HEK293 (cell line): ENCODE data around the gene METRNL.

ENCODE experiments used
- OVOL3 ChIP-seq: fragments of 450-650 bp; formaldehyde crosslinking; IDR thresholded peaks from 2 replicates; pipeline ENCODE4 v1.5.1; 2016; ENCODE audit warnings: missing biosample characterization, missing genetic modification characterization
- ZNF121 ChIP-seq: fragments of 450-650 bp; formaldehyde crosslinking; IDR thresholded peaks from 2 replicates; pipeline ENCODE4 v1.5.1; 2016; ENCODE audit warnings: missing biosample characterization, missing genetic modification characterization
- ZNF202 ChIP-seq: fragments of 450-650 bp; formaldehyde crosslinking; IDR thresholded peaks from 2 replicates; pipeline ENCODE4 v1.5.1; 2016; ENCODE audit warnings: missing biosample characterization, missing genetic modification characterization, borderline replicate concordance
- ZNF426 ChIP-seq: fragments of 450-650 bp; formaldehyde crosslinking; IDR thresholded peaks from 2 replicates; pipeline ENCODE4 v1.5.1; 2017; ENCODE audit warnings: missing biosample characterization, missing genetic modification characterization, mild to moderate bottlenecking, inconsistent platforms, moderate library complexity
- TF ChIP-seq, protein P1 (sequence below): fragments of 450-650 bp; formaldehyde crosslinking; IDR thresholded peaks from 2 replicates; pipeline ENCODE4 v1.5.1; 2016; ENCODE audit warnings: missing biosample characterization, missing genetic modification characterization
- TF ChIP-seq, protein P2 (sequence below): fragments of 450-650 bp; formaldehyde crosslinking; IDR thresholded peaks from 2 replicates; pipeline ENCODE4 v1.5.1; 2016; ENCODE audit warnings: missing biosample characterization, missing genetic modification characterization
- TF ChIP-seq, protein P3 (sequence below): fragments of 450-650 bp; formaldehyde crosslinking; IDR thresholded peaks from 2 replicates; pipeline ENCODE4 v1.5.1; 2016; ENCODE audit warnings: missing biosample characterization, missing genetic modification characterization
- TF ChIP-seq, protein P4 (sequence below): sonication (generic); formaldehyde crosslinking; IDR thresholded peaks from 2 replicates; pipeline ENCODE4 v1.8.1; 2022; ENCODE audit warnings: mild to moderate bottlenecking, moderate library complexity, missing genetic modification reagents

GRCh38 chr17:83126275-83126811 lies 46.9 kb downstream of the METRNL start:
- TF ChIP-seq ZNF426 (tag by site-specific recombination) (no peak), OVOL3 (tag by site-specific recombination) (no peak), ZNF121 (no peak), ZNF202 (no peak)
- TF ChIP-seq, protein P1, sequence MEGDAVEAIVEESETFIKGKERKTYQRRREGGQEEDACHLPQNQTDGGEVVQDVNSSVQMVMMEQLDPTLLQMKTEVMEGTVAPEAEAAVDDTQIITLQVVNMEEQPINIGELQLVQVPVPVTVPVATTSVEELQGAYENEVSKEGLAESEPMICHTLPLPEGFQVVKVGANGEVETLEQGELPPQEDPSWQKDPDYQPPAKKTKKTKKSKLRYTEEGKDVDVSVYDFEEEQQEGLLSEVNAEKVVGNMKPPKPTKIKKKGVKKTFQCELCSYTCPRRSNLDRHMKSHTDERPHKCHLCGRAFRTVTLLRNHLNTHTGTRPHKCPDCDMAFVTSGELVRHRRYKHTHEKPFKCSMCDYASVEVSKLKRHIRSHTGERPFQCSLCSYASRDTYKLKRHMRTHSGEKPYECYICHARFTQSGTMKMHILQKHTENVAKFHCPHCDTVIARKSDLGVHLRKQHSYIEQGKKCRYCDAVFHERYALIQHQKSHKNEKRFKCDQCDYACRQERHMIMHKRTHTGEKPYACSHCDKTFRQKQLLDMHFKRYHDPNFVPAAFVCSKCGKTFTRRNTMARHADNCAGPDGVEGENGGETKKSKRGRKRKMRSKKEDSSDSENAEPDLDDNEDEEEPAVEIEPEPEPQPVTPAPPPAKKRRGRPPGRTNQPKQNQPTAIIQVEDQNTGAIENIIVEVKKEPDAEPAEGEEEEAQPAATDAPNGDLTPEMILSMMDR (tag by site-specific recombination) = no peak
- TF ChIP-seq, protein P2, sequence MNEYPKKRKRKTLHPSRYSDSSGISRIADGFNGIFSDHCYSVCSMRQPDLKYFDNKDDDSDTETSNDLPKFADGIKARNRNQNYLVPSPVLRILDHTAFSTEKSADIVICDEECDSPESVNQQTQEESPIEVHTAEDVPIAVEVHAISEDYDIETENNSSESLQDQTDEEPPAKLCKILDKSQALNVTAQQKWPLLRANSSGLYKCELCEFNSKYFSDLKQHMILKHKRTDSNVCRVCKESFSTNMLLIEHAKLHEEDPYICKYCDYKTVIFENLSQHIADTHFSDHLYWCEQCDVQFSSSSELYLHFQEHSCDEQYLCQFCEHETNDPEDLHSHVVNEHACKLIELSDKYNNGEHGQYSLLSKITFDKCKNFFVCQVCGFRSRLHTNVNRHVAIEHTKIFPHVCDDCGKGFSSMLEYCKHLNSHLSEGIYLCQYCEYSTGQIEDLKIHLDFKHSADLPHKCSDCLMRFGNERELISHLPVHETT = no peak
- TF ChIP-seq, protein P3, sequence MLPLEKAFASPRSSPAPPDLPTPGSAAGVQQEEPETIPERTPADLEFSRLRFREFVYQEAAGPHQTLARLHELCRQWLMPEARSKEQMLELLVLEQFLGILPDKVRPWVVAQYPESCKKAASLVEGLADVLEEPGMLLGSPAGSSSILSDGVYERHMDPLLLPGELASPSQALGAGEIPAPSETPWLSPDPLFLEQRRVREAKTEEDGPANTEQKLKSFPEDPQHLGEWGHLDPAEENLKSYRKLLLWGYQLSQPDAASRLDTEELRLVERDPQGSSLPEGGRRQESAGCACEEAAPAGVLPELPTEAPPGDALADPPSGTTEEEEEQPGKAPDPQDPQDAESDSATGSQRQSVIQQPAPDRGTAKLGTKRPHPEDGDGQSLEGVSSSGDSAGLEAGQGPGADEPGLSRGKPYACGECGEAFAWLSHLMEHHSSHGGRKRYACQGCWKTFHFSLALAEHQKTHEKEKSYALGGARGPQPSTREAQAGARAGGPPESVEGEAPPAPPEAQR (tag by site-specific recombination) = no peak
- TF ChIP-seq, protein P4, sequence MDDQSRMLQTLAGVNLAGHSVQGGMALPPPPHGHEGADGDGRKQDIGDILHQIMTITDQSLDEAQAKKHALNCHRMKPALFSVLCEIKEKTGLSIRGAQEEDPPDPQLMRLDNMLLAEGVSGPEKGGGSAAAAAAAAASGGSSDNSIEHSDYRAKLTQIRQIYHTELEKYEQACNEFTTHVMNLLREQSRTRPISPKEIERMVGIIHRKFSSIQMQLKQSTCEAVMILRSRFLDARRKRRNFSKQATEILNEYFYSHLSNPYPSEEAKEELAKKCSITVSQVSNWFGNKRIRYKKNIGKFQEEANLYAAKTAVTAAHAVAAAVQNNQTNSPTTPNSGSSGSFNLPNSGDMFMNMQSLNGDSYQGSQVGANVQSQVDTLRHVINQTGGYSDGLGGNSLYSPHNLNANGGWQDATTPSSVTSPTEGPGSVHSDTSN (CRISPR knock-in tag) = no peak
